ENCODE data around the gene SV2C.

SV2C gene

GRCh38 chr5:76325326-76325725, 242.1 kb downstream of the SV2C start:
- H3K4me3 ChIP-seq (ENCODE audit: control insufficient read depth in 1 of 7, extremely low read depth in 1 of 7, insufficient read depth in 4 of 7, low read depth in 2 of 7, low read length in 6 of 7) = no peak overlapping the region
- H3K36me3 ChIP-seq (ENCODE audit: control insufficient read depth in 4 of 4, insufficient read depth in 4 of 4, low read length in 3 of 4) = no peaks in the 10 kb centered on the region
- H3K27ac ChIP-seq (ENCODE audit: insufficient read depth in 1 of 2, low read depth in 1 of 2, low read length in 2 of 2, poor library complexity in 1 of 2, severe bottlenecking in 2 of 2) = no peak overlapping the region
- no peaks in the 10 kb centered on the region for H3K27me3 ChIP-seq (replicated peaks in 2 of 5; ENCODE audit: control insufficient read depth in 4 of 5, insufficient read depth in 5 of 5, low read length in 4 of 5)
- H3K4me1 ChIP-seq (ENCODE audit: control extremely low read depth in 1 of 4, control insufficient read depth in 4 of 4, insufficient read depth in 4 of 4, low read length in 3 of 4) = peaks cover 29 to 61% (median 54%) of the 10 kb centered on the region in 4 experiments
- no peaks in the 10 kb centered on the region for H3K9me3 ChIP-seq (ENCODE audit: control extremely low read depth in 1 of 5, control insufficient read depth in 4 of 5, insufficient read depth in 2 of 5, low read depth in 1 of 5, low read length in 4 of 5)
- WGBS (ENCODE audit: insufficient coverage) = 78% methylated on average over 4 of the region's 7 CpGs
- ChIA-PET POLR2A (no interaction called here), CTCF (interaction anchor here (0.7 to 0.8 kb wide), 2 partner anchors 19 to 481 kb away, joined by 3 to 4 read pairs; no protein-coding TSS in a partner anchor)
- no peak for DNase-seq

- Histone ChIP-seq H3K4me1 (ENCODE audit: control extremely low read depth in 1 of 4, control insufficient read depth in 4 of 4, insufficient read depth in 4 of 4, low read length in 3 of 4) (peaks cover 26 to 60% (median 53%) of the 10 kb centered on the region in 4 experiments), H3K27ac (ENCODE audit: insufficient read depth in 1 of 2, low read depth in 1 of 2, low read length in 2 of 2, poor library complexity in 1 of 2, severe bottlenecking in 2 of 2) (no peak overlapping the region), H3K4me3 (ENCODE audit: control insufficient read depth in 1 of 7, extremely low read depth in 1 of 7, insufficient read depth in 4 of 7, low read depth in 2 of 7, low read length in 6 of 7) (peak overlapping the region in 1 of 7 experiments; percentile 3), H3K27me3 (replicated peaks in 2 of 5; ENCODE audit: control insufficient read depth in 4 of 5, insufficient read depth in 5 of 5, low read length in 4 of 5) (no peaks in the 10 kb centered on the region), H3K9me3 (ENCODE audit: control extremely low read depth in 1 of 5, control insufficient read depth in 4 of 5, insufficient read depth in 2 of 5, low read depth in 1 of 5, low read length in 4 of 5) (no peaks in the 10 kb centered on the region), H3K36me3 (ENCODE audit: control insufficient read depth in 4 of 4, insufficient read depth in 4 of 4, low read length in 3 of 4) (no peaks in the 10 kb centered on the region)
- no peak for DNase-seq
- ChIA-PET POLR2A (no interaction called here), CTCF (interaction anchor here (0.7 to 1.7 kb wide), 8 partner anchors 9 to 480 kb away, joined by 3 to 6 read pairs (median 4); partner anchors contain the start of gene IQGAP2)
- whole genome bisulfite sequencing (ENCODE audit: insufficient coverage) = 90% methylated on average over 1 of the region's 3 CpGs
These were observed 242.8 kb downstream of the SV2C start for GRCh38 chr5:76325876-76326491.

- WGBS (ENCODE audit: insufficient coverage) = 90% methylated on average over 6 of the region's 10 CpGs
- Histone ChIP-seq H3K36me3 (ENCODE audit: control insufficient read depth in 4 of 4, insufficient read depth in 4 of 4, low read length in 3 of 4) (no peaks in the 10 kb centered on the region), H3K9me3 (ENCODE audit: control extremely low read depth in 1 of 5, control insufficient read depth in 4 of 5, insufficient read depth in 2 of 5, low read depth in 1 of 5, low read length in 4 of 5) (no peaks in the 10 kb centered on the region), H3K4me1 (ENCODE audit: control extremely low read depth in 1 of 4, control insufficient read depth in 4 of 4, insufficient read depth in 4 of 4, low read length in 3 of 4) (peaks cover 24 to 63% (median 56%) of the 10 kb centered on the region in 4 experiments), H3K4me3 (ENCODE audit: control insufficient read depth in 1 of 7, extremely low read depth in 1 of 7, insufficient read depth in 4 of 7, low read depth in 2 of 7, low read length in 6 of 7) (peak overlapping the region in 2 of 7 experiments; percentile 4 to 10), H3K27ac (ENCODE audit: insufficient read depth in 1 of 2, low read depth in 1 of 2, low read length in 2 of 2, poor library complexity in 1 of 2, severe bottlenecking in 2 of 2) (no peak overlapping the region), H3K27me3 (replicated peaks in 2 of 5; ENCODE audit: control insufficient read depth in 4 of 5, insufficient read depth in 5 of 5, low read length in 4 of 5) (no peaks in the 10 kb centered on the region)
- POLR2A ChIA-PET = no interaction called here
- no peak for DNase-seq
- CTCF ChIA-PET = interaction anchor here (0.7 to 1.7 kb wide), 8 partner anchors 8 to 257 kb away, joined by 3 to 6 read pairs (median 4); partner anchors contain the start of gene IQGAP2
These were observed 243.6 kb downstream of the SV2C start for GRCh38 chr5:76326577-76327302.

GRCh38 chr5:76329346-76329745, 246.2 kb downstream of the SV2C start:
- DNase-seq = no peak
- Histone ChIP-seq H3K27me3 (replicated peaks in 2 of 5; ENCODE audit: control insufficient read depth in 4 of 5, insufficient read depth in 5 of 5, low read length in 4 of 5) (no peaks in the 10 kb centered on the region), H3K27ac (ENCODE audit: insufficient read depth in 1 of 2, low read depth in 1 of 2, low read length in 2 of 2, poor library complexity in 1 of 2, severe bottlenecking in 2 of 2) (no peak overlapping the region), H3K9me3 (ENCODE audit: control extremely low read depth in 1 of 5, control insufficient read depth in 4 of 5, insufficient read depth in 2 of 5, low read depth in 1 of 5, low read length in 4 of 5) (no peaks in the 10 kb centered on the region), H3K4me3 (ENCODE audit: control insufficient read depth in 1 of 7, extremely low read depth in 1 of 7, insufficient read depth in 4 of 7, low read depth in 2 of 7, low read length in 6 of 7) (no peak overlapping the region), H3K36me3 (ENCODE audit: control insufficient read depth in 4 of 4, insufficient read depth in 4 of 4, low read length in 3 of 4) (no peaks in the 10 kb centered on the region), H3K4me1 (ENCODE audit: control extremely low read depth in 1 of 4, control insufficient read depth in 4 of 4, insufficient read depth in 4 of 4, low read length in 3 of 4) (peaks cover 42 to 89% (median 81%) of the 10 kb centered on the region in 4 experiments)
- POLR2A ChIA-PET = no interaction called here
- CTCF ChIA-PET = interaction anchor here (0.9 to 3.3 kb wide), 5 partner anchors 37 to 254 kb away, joined by 3 to 20 read pairs (median 6); partner anchors contain the start of gene IQGAP2

- Histone ChIP-seq H3K27me3 (replicated peaks in 2 of 5; ENCODE audit: control insufficient read depth in 4 of 5, insufficient read depth in 5 of 5, low read length in 4 of 5) (no peaks in the 10 kb centered on the region), H3K4me1 (ENCODE audit: control extremely low read depth in 1 of 4, control insufficient read depth in 4 of 4, insufficient read depth in 4 of 4, low read length in 3 of 4) (peaks cover 35 to 80% (median 73%) of the 10 kb centered on the region in 4 experiments), H3K36me3 (ENCODE audit: control insufficient read depth in 4 of 4, insufficient read depth in 4 of 4, low read length in 3 of 4) (no peaks in the 10 kb centered on the region), H3K4me3 (ENCODE audit: control insufficient read depth in 1 of 7, extremely low read depth in 1 of 7, insufficient read depth in 4 of 7, low read depth in 2 of 7, low read length in 6 of 7) (peak overlapping the region in 3 of 7 experiments; percentile 1 to 54 (median 40)), H3K9me3 (ENCODE audit: control extremely low read depth in 1 of 5, control insufficient read depth in 4 of 5, insufficient read depth in 2 of 5, low read depth in 1 of 5, low read length in 4 of 5) (no peaks in the 10 kb centered on the region), H3K27ac (ENCODE audit: insufficient read depth in 1 of 2, low read depth in 1 of 2, low read length in 2 of 2, poor library complexity in 1 of 2, severe bottlenecking in 2 of 2) (peak overlapping the region; percentile 36 to 46)
- ChIA-PET POLR2A (interaction anchor here (0.7 to 1.9 kb wide), 4 partner anchors 11 to 252 kb away, joined by 3 to 9 read pairs (median 4); partner anchors contain the start of gene IQGAP2), CTCF (interaction anchor here (0.7 to 5.1 kb wide), 21 partner anchors 11 to 256 kb away, joined by 3 to 37 read pairs (median 4); partner anchors contain the start of gene IQGAP2)
- WGBS (ENCODE audit: insufficient coverage) = 0% methylated on average over 2 of the region's 4 CpGs
- DNase-seq = peak; percentile 80 to 97 (median 95)
These were observed 247.9 kb downstream of the SV2C start for GRCh38 chr5:76331126-76331525.

- Histone ChIP-seq H3K27me3 (replicated peaks in 2 of 5; ENCODE audit: control insufficient read depth in 4 of 5, insufficient read depth in 5 of 5, low read length in 4 of 5) (no peaks in the 10 kb centered on the region), H3K4me1 (ENCODE audit: control extremely low read depth in 1 of 4, control insufficient read depth in 4 of 4, insufficient read depth in 4 of 4, low read length in 3 of 4) (peaks cover 33 to 76% (median 63%) of the 10 kb centered on the region in 4 experiments), H3K27ac (ENCODE audit: insufficient read depth in 1 of 2, low read depth in 1 of 2, low read length in 2 of 2, poor library complexity in 1 of 2, severe bottlenecking in 2 of 2) (peak overlapping the region in 1 of 2 experiments; percentile 46), H3K9me3 (ENCODE audit: control extremely low read depth in 1 of 5, control insufficient read depth in 4 of 5, insufficient read depth in 2 of 5, low read depth in 1 of 5, low read length in 4 of 5) (no peaks in the 10 kb centered on the region), H3K4me3 (ENCODE audit: control insufficient read depth in 1 of 7, extremely low read depth in 1 of 7, insufficient read depth in 4 of 7, low read depth in 2 of 7, low read length in 6 of 7) (peak overlapping the region in 2 of 7 experiments; percentile 16 to 54), H3K36me3 (ENCODE audit: control insufficient read depth in 4 of 4, insufficient read depth in 4 of 4, low read length in 3 of 4) (no peaks in the 10 kb centered on the region)
- POLR2A ChIA-PET = interaction anchor here (1.8 to 1.9 kb wide), 2 partner anchors 12 to 71 kb away, joined by 6 to 9 read pairs; partner anchors contain the start of gene IQGAP2
- WGBS (ENCODE audit: insufficient coverage) = 80% methylated on average over 2 of the region's 4 CpGs
- DNase-seq = peak in 2 of 3 donors; percentile 51 to 63
- CTCF ChIA-PET = interaction anchor here (0.7 to 5.1 kb wide), 17 partner anchors 9 to 251 kb away, joined by 3 to 37 read pairs (median 4); partner anchors contain the start of gene IQGAP2
These were observed 248.9 kb downstream of the SV2C start for GRCh38 chr5:76332102-76332501.

Measured in common myeloid progenitor, CD34-positive (primary cell).